Esophagus muscularis mucosa (tissue), 3 donors: ENCODE results near the gene UST.

Experiments used
- POLR2A ChIP-seq: fragments of 450-650 bp; IDR thresholded peaks from one replicate; pipeline ENCODE4 v1.6.1; 2017; ENCODE audit warnings: antibody characterized with exemption, moderate library complexity, mild to moderate bottlenecking, low read depth
- POLR2AphosphoS5 ChIP-seq, 2 donors: sonication (generic); formaldehyde crosslinking; IDR thresholded peaks; one replicate each; pipeline ENCODE4 v1.6.1; 2017; ENCODE audit warnings: antibody characterized with exemption in 2 of 2
- TF ChIP-seq, protein P1 (sequence below), 3 experiments: fragments of 200-600 bp in 2 of 3; fragments of 450-650 bp in 1 of 3; sonication (generic) in 2 of 3; IDR thresholded peaks; one replicate each; pipeline ENCODE4 v1.5.1; 2017 to 2019; ENCODE audit warnings: antibody characterized with exemption in 3 of 3, mild to moderate bottlenecking in 2 of 3, moderate library complexity in 1 of 3

DNA sequence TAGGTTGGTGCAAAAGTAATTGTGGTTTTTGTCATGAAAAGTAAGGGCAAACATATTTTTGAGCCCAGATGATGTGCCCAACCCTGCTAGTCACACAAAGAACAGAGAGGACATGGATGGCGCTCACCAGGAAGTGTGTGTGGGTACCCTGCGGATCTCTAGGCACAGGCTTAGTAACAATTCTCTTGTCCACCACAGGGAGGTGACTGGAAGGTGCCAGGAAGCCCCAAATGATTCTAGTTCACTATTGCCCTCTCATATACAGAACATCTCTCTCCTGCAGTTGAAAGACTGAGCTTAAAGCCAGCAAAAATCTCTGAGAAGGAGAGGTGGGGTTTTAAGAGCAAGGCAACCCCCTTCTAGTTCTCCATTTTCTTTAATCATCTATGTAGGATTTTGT is 298.6 kb downstream of the UST start:
- TF ChIP-seq POLR2AphosphoS5 (IDR thresholded peaks at IDR 0.05) (no peak), POLR2A (no peak)
- TF ChIP-seq, protein P1, sequence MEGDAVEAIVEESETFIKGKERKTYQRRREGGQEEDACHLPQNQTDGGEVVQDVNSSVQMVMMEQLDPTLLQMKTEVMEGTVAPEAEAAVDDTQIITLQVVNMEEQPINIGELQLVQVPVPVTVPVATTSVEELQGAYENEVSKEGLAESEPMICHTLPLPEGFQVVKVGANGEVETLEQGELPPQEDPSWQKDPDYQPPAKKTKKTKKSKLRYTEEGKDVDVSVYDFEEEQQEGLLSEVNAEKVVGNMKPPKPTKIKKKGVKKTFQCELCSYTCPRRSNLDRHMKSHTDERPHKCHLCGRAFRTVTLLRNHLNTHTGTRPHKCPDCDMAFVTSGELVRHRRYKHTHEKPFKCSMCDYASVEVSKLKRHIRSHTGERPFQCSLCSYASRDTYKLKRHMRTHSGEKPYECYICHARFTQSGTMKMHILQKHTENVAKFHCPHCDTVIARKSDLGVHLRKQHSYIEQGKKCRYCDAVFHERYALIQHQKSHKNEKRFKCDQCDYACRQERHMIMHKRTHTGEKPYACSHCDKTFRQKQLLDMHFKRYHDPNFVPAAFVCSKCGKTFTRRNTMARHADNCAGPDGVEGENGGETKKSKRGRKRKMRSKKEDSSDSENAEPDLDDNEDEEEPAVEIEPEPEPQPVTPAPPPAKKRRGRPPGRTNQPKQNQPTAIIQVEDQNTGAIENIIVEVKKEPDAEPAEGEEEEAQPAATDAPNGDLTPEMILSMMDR (IDR thresholded peaks at IDR 0.05) = no peak
